K562 (cell line): ENCODE data around the gene MPI. TPM values are rescaled to one million over a fixed set of nuclear protein-coding genes. Genes with fewer than 3 reads are reported as not detected.

Experiments
- BACH1 ChIP-seq: fragments of 200-800 bp; sonication (Bioruptor generic); IDR thresholded peaks from 2 replicates; pipeline ENCODE4 v1.6.1; 2016; ENCODE audit warnings: missing genetic modification characterization, missing compliant biosample characterization
- DMBX1 ChIP-seq: fragments of 250-450 bp; sonication (Bioruptor Pico); IDR thresholded peaks from 2 replicates; pipeline ENCODE4 v1.8.0; 2022; ENCODE audit warnings: inconsistent platforms, mild to moderate bottlenecking, moderate library complexity, borderline replicate concordance
- ETV1 ChIP-seq: fragments of 450-650 bp; conservative IDR thresholded peaks from 2 replicates; pipeline ENCODE4 v1.6.1; 2016; ENCODE audit warnings: missing genetic modification characterization, control low read depth, low read depth, missing compliant biosample characterization
- KLF6 ChIP-seq: fragments of 250-450 bp; sonication (Bioruptor Pico); IDR thresholded peaks from 2 replicates; pipeline ENCODE4 v1.4.0; 2020; ENCODE audit warnings: mild to moderate bottlenecking, moderate library complexity, borderline replicate concordance
- MCM7 ChIP-seq, 2 experiments: fragments of 450-650 bp; IDR thresholded peaks; 2 replicates each; pipeline ENCODE4 v1.6.1; 2016 to 2018
- RBM22 ChIP-seq: fragments of 200-400 bp; formaldehyde crosslinking; IDR thresholded peaks from 2 replicates; pipeline ENCODE4 v1.6.1; 2018; ENCODE audit warnings: low read length, low read depth; ENCODE audit not compliant: poor library complexity, severe bottlenecking
- RBM25 ChIP-seq: fragments of 200-400 bp; formaldehyde crosslinking; IDR thresholded peaks from 2 replicates; pipeline ENCODE4 v1.6.1; 2018; ENCODE audit warnings: low read length, low read depth, moderate library complexity; ENCODE audit not compliant: severe bottlenecking
- SMAD3 ChIP-seq: fragments of 450-650 bp; formaldehyde crosslinking; conservative IDR thresholded peaks from 2 replicates; pipeline ENCODE4 v1.4.0; 2020; ENCODE audit warnings: mild to moderate bottlenecking
- STAT5A ChIP-seq: IDR thresholded peaks from 2 replicates; pipeline ENCODE4 v1.6.1; 2012; ENCODE audit warnings: low read length, inconsistent platforms, borderline replicate concordance
- TEAD4 ChIP-seq, 2 experiments: sonication (generic) in 1 of 2; formaldehyde crosslinking in 1 of 2; IDR thresholded peaks; 2 replicates each; pipeline versions ENCODE4 v1.6.1 to v1.8.0; 2012 to 2022; ENCODE audit warnings: borderline replicate concordance in 1 of 2, inconsistent platforms in 1 of 2, low read length in 1 of 2, mild to moderate bottlenecking in 1 of 2, missing genetic modification reagents in 1 of 2
- ZEB2 ChIP-seq: fragments of 450-650 bp; IDR thresholded peaks from 2 replicates; pipeline ENCODE4 v1.6.1; 2016
- ZNF165 ChIP-seq: fragments of 250-450 bp; sonication (Bioruptor Pico); IDR thresholded peaks from 2 replicates; pipeline ENCODE4 v1.4.0; 2020; ENCODE audit warnings: borderline replicate concordance
- polyA plus RNA-seq, 8 experiments: library from polyadenylated mRNA; depleted of rRNA in 4 of 8; stranded (reverse) in 5 of 8; unstranded in 3 of 8; fragments of >200 nt; fragmentation: Nextera tagmentation in 2 of 8; fragmentation: Illumina TruSeq in 1 of 8; extraction: Ambion mirVana in 2 of 8; extraction: Trizol in 1 of 8; gene quantifications; 2 replicates each; pipeline versions ENCODE4 v1.2.1 to v1.2.3, GENCODE V29; 2011 to 2014; ENCODE audit warnings: inconsistent platforms in 1 of 8, missing spikeins in 1 of 8
- total RNA-seq, 7 experiments: library from RNA; depleted of rRNA in 6 of 7; stranded (reverse); fragments of >200 nt in 6 of 7; fragmentation: Illumina TruSeq in 2 of 7; extraction: Trizol in 2 of 7; gene quantifications; 2 replicates each; pipeline versions ENCODE4 v1.2.1 to v1.2.3, GENCODE V29; 2011 to 2021; ENCODE audit warnings: low replicate concordance in 1 of 7
- TF ChIP-seq, protein P1 (sequence below): sonication (generic); formaldehyde crosslinking; IDR thresholded peaks from 2 replicates; pipeline ENCODE4 v1.8.0; 2022; ENCODE audit warnings: mild to moderate bottlenecking, missing genetic modification reagents
- TF ChIP-seq, protein P2 (sequence below): fragments of 450-650 bp; IDR thresholded peaks from 2 replicates; pipeline ENCODE4 v1.6.1; 2018; ENCODE audit not compliant: partially characterized antibody
- TF ChIP-seq, protein P3 (sequence below): sonication (generic); formaldehyde crosslinking; IDR thresholded peaks from 2 replicates; pipeline ENCODE4 v1.8.1; 2023; ENCODE audit warnings: mild to moderate bottlenecking, missing genetic modification reagents
- TF ChIP-seq, protein P4 (sequence below): fragments of 250-450 bp; sonication (Bioruptor Pico); IDR thresholded peaks from 2 replicates; pipeline ENCODE4 v1.5.1; 2021; ENCODE audit warnings: mild to moderate bottlenecking
- TF ChIP-seq, protein P5 (sequence below), 2 experiments: IDR thresholded peaks; 2 replicates each; pipeline ENCODE4 v1.6.1; 2011; ENCODE audit warnings: borderline replicate concordance in 1 of 2, control low read depth in 1 of 2, low read depth in 1 of 2, low read length in 1 of 2, mild to moderate bottlenecking in 1 of 2, mixed read lengths in 1 of 2, moderate library complexity in 1 of 2; ENCODE audit not compliant: insufficient read depth in 1 of 2, insufficient read length in 1 of 2, poor library complexity in 1 of 2, severe bottlenecking in 1 of 2; ENCODE audit errors: extremely low read depth in 1 of 2

The MPI gene
- total and polyA plus RNA-seq, 9 of the 15 experiments (the other 6 are each of a cell fraction or from before 2014, with no cell fraction given), result 30.7 to 105 (median 40.5) TPM

DNA sequence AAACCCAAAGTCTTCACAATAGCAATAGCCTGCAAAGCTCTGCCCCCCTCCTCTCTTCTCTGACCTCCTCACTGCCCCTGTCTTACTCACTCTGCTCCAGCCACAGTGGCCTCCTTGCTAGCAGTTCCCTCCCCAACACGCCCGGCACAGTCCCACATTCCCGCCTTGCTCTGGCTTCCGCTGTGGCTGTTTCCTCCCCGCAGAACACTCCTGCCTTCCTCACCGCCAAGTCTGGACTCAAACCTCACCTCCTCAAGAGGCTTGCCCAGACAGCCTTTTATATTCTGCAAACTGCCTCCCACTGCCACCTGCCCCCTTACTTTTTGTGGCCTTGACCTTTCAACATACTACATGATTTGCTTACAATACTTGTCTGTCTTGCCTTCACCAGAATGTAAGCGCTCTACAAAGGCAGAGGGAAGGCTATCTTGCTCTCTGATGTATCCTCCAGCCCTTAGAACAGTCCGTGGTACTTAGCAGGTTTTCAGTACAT, 406 bp upstream of the MPI start (continued):
- TF ChIP-seq, protein P1, sequence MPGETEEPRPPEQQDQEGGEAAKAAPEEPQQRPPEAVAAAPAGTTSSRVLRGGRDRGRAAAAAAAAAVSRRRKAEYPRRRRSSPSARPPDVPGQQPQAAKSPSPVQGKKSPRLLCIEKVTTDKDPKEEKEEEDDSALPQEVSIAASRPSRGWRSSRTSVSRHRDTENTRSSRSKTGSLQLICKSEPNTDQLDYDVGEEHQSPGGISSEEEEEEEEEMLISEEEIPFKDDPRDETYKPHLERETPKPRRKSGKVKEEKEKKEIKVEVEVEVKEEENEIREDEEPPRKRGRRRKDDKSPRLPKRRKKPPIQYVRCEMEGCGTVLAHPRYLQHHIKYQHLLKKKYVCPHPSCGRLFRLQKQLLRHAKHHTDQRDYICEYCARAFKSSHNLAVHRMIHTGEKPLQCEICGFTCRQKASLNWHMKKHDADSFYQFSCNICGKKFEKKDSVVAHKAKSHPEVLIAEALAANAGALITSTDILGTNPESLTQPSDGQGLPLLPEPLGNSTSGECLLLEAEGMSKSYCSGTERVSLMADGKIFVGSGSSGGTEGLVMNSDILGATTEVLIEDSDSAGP, result no peak
- TF ChIP-seq RBM22 (no peak), STAT5A (no peak), DMBX1 (CRISPR knock-in tag) (no peak), ZEB2 (no peak), ZNF165 (0 out of 2 replicates have a peak, but pooled peaks have one; percentile 47), MCM7 (IDR thresholded peaks at IDR 0.05) (no peak), SMAD3 (no peak), ETV1 (tag) (peak; percentile 49), BACH1 (tag) (no peak), TEAD4 (IDR thresholded peaks at IDR 0.05; ENCODE audit: low read length) (0 out of 2 replicates have a peak, but pooled peaks have one; percentile 19), TEAD4 (CRISPR knock-in tag; IDR thresholded peaks at IDR 0.05; ENCODE audit: borderline replicate concordance) (no peak), KLF6 (CRISPR knock-in tag) (no peak), RBM25 (no peak)
- TF ChIP-seq, protein P2, sequence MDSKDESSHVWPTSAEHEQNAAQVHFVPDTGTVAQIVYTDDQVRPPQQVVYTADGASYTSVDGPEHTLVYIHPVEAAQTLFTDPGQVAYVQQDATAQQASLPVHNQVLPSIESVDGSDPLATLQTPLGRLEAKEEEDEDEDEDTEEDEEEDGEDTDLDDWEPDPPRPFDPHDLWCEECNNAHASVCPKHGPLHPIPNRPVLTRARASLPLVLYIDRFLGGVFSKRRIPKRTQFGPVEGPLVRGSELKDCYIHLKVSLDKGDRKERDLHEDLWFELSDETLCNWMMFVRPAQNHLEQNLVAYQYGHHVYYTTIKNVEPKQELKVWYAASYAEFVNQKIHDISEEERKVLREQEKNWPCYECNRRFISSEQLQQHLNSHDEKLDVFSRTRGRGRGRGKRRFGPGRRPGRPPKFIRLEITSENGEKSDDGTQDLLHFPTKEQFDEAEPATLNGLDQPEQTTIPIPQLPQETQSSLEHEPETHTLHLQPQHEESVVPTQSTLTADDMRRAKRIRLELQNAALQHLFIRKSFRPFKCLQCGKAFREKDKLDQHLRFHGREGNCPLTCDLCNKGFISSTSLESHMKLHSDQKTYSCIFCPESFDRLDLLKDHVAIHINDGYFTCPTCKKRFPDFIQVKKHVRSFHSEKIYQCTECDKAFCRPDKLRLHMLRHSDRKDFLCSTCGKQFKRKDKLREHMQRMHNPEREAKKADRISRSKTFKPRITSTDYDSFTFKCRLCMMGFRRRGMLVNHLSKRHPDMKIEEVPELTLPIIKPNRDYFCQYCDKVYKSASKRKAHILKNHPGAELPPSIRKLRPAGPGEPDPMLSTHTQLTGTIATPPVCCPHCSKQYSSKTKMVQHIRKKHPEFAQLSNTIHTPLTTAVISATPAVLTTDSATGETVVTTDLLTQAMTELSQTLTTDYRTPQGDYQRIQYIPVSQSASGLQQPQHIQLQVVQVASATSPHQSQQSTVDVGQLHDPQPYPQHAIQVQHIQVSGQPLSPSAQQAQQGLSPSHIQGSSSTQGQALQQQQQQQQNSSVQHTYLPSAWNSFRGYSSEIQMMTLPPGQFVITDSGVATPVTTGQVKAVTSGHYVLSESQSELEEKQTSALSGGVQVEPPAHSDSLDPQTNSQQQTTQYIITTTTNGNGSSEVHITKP, result no peak
- TF ChIP-seq, protein P3, sequence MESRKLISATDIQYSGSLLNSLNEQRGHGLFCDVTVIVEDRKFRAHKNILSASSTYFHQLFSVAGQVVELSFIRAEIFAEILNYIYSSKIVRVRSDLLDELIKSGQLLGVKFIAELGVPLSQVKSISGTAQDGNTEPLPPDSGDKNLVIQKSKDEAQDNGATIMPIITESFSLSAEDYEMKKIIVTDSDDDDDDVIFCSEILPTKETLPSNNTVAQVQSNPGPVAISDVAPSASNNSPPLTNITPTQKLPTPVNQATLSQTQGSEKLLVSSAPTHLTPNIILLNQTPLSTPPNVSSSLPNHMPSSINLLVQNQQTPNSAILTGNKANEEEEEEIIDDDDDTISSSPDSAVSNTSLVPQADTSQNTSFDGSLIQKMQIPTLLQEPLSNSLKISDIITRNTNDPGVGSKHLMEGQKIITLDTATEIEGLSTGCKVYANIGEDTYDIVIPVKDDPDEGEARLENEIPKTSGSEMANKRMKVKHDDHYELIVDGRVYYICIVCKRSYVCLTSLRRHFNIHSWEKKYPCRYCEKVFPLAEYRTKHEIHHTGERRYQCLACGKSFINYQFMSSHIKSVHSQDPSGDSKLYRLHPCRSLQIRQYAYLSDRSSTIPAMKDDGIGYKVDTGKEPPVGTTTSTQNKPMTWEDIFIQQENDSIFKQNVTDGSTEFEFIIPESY (CRISPR knock-in tag), result no peak
- TF ChIP-seq, protein P4, sequence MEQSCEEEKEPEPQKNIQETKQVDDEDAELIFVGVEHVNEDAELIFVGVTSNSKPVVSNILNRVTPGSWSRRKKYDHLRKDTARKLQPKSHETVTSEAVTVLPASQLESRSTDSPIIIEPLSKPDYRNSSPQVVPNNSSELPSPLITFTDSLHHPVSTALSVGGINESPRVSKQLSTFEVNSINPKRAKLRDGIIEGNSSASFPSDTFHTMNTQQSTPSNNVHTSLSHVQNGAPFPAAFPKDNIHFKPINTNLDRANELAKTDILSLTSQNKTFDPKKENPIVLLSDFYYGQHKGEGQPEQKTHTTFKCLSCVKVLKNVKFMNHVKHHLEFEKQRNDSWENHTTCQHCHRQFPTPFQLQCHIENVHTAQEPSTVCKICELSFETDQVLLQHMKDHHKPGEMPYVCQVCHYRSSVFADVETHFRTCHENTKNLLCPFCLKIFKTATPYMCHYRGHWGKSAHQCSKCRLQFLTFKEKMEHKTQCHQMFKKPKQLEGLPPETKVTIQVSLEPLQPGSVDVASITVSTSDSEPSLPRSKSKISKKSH (CRISPR knock-in tag), result no peak
- TF ChIP-seq, protein P5, sequence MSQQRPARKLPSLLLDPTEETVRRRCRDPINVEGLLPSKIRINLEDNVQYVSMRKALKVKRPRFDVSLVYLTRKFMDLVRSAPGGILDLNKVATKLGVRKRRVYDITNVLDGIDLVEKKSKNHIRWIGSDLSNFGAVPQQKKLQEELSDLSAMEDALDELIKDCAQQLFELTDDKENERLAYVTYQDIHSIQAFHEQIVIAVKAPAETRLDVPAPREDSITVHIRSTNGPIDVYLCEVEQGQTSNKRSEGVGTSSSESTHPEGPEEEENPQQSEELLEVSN (IDR thresholded peaks at IDR 0.05; ENCODE audit: borderline replicate concordance in 1 of 2, extremely low read depth in 1 of 2, insufficient read depth in 1 of 2, insufficient read length in 1 of 2, low read depth in 1 of 2, low read length in 1 of 2, poor library complexity in 1 of 2, severe bottlenecking in 1 of 2), result peak; percentile 91 to 94
